GM19452 (cell line): ENCODE measurements around the gene ARHGAP15.

ENCODE experiments used
- ATAC-seq: cut with Tn5 transposase; IDR thresholded peaks from one replicate; pipeline ENCODE4 v1.9.1; 2021; ENCODE audit not compliant: unreplicated experiment

ARHGAP15 gene

GRCh38 chr2:143793381-143793780 is 664.2 kb downstream of the ARHGAP15 start:
- ATAC-seq, result no peak

- ATAC-seq, result no peak
Observed at GRCh38 chr2:143796051-143796450, 666.8 kb downstream of the ARHGAP15 start.

GRCh38 chr2:143801561-143801960 is 672.3 kb downstream of the ARHGAP15 start:
- ATAC-seq, result no peak

- no peak for ATAC-seq
Observed at GRCh38 chr2:143802242-143802641, 673.0 kb downstream of the ARHGAP15 start.

- peak; percentile 80 for ATAC-seq
Observed at GRCh38 chr2:143802871-143803650, 673.8 kb downstream of the ARHGAP15 start.

- no peak for ATAC-seq
Observed at GRCh38 chr2:143803936-143804335, 674.7 kb downstream of the ARHGAP15 start.

GRCh38 chr2:143805666-143806065 is 676.4 kb downstream of the ARHGAP15 start:
- ATAC-seq, result no peak

- no peak for ATAC-seq
Observed at GRCh38 chr2:143807192-143807591, 678.0 kb downstream of the ARHGAP15 start.

- ATAC-seq, result no peak
Observed at GRCh38 chr2:143807671-143808070, 678.5 kb downstream of the ARHGAP15 start.

GRCh38 chr2:143808166-143808565 is 678.9 kb downstream of the ARHGAP15 start:
- ATAC-seq, result no peak

GRCh38 chr2:143815082-143815481 is 685.9 kb downstream of the ARHGAP15 start:
- ATAC-seq, result no peak

GRCh38 chr2:143816916-143817315 is 687.7 kb downstream of the ARHGAP15 start:
- ATAC-seq, result no peak
